IMR-90 (cell line): ENCODE data around the gene CCNJL. TPM values are rescaled to one million over a fixed set of nuclear protein-coding genes. Genes with fewer than 3 reads are reported as not detected.

Experiments
- ATAC-seq: fragments of 200-7000 bp; cut with Tn5 transposase; 2 replicates; pipeline ENCODE4 v1.9.1; 2020; ENCODE audit warnings: low read depth, mild to moderate bottlenecking, moderate library complexity
- BruUV-seq: library from RNA; stranded (reverse); fragments of 400-500 nt; replicated peaks from 2 replicates; lab custom pipeline; 2021; lab: Mats Ljungman, UMichigan
- CTCF ChIA-PET: fragments of 300-600 bp; formaldehyde crosslinking; extraction: SDS; loops from one replicate; lab custom pipeline; 2021; ENCODE audit warnings: antibody characterized with exemption; lab: Yijun Ruan, JAX
- POLR2A ChIA-PET: fragments of 300-600 bp; sonication (Branson Sonifier 250); formaldehyde crosslinking; loops from one replicate; lab custom pipeline; 2022; ENCODE audit warnings: antibody characterized with exemption; ENCODE audit not compliant: unreplicated experiment; lab: Charles Lee
- DNase-seq: peaks from one replicate; pipeline ENCODE4 v3.0.0; 2013
- H2AFZ ChIP-seq: replicated peaks from 2 replicates; pipeline ENCODE3; 2013; ENCODE audit warnings: low read length, mild to moderate bottlenecking; ENCODE audit not compliant: poor library complexity
- H2AK5ac ChIP-seq: 2 replicates; pipeline ENCODE4 v1.6.1; 2013; ENCODE audit warnings: low read depth, low read length, inconsistent platforms
- H2AK9ac ChIP-seq: replicated peaks from 2 replicates; pipeline ENCODE3; 2013; ENCODE audit warnings: mild to moderate bottlenecking, low read depth, low read length, moderate library complexity; ENCODE audit not compliant: poor library complexity
- H2BK120ac ChIP-seq: 2 replicates; pipeline ENCODE4 v1.6.1; 2013; ENCODE audit warnings: low read depth, low read length, inconsistent platforms
- H2BK15ac ChIP-seq: 3 replicates; pipeline ENCODE4 v1.6.1; 2013; ENCODE audit warnings: low read depth, low read length, inconsistent platforms
- H2BK20ac ChIP-seq: 2 replicates; pipeline ENCODE4 v1.6.1; 2013; ENCODE audit warnings: low read depth, mild to moderate bottlenecking, inconsistent platforms, low read length, moderate library complexity
- H2BK5ac ChIP-seq: 2 replicates; pipeline ENCODE4 v1.6.1; 2013; ENCODE audit warnings: mild to moderate bottlenecking, low read depth, low read length, inconsistent platforms; ENCODE audit not compliant: poor library complexity, severe bottlenecking
- H3K14ac ChIP-seq: replicated peaks from 2 replicates; pipeline ENCODE4 v1.6.1; 2013; ENCODE audit warnings: low read depth, low read length, inconsistent platforms
- H3K18ac ChIP-seq: 2 replicates; pipeline ENCODE4 v1.6.1; 2013; ENCODE audit warnings: low read depth, low read length, control low read depth
- H3K23ac ChIP-seq: 2 replicates; pipeline ENCODE4 v1.6.1; 2013; ENCODE audit warnings: low read depth, low read length, inconsistent platforms
- H3K27ac ChIP-seq: 2 replicates; pipeline ENCODE4 v1.5.1; 2013; ENCODE audit warnings: mild to moderate bottlenecking, control low read depth, low read length; ENCODE audit not compliant: insufficient read depth
- H3K27me3 ChIP-seq: 2 replicates; pipeline ENCODE4 v1.6.1; 2013; ENCODE audit warnings: low read length; ENCODE audit not compliant: control insufficient read depth, insufficient read depth
- H3K36me3 ChIP-seq: 2 replicates; pipeline ENCODE4 v1.6.1; 2013; ENCODE audit warnings: low read length, mixed read lengths; ENCODE audit not compliant: control insufficient read depth, insufficient read depth
- H3K4ac ChIP-seq: 2 replicates; pipeline ENCODE4 v1.6.1; 2013; ENCODE audit warnings: low read depth, low read length, inconsistent platforms
- H3K4me1 ChIP-seq: 2 replicates; pipeline ENCODE4 v1.6.1; 2013; ENCODE audit warnings: low read length, mixed read lengths; ENCODE audit not compliant: control insufficient read depth, insufficient read depth
- H3K4me2 ChIP-seq: 2 replicates; pipeline ENCODE4 v1.6.1; 2013; ENCODE audit warnings: low read depth, mild to moderate bottlenecking, control low read depth, low read length, moderate library complexity
- H3K4me3 ChIP-seq: 2 replicates; pipeline ENCODE4 v1.5.1; 2013; ENCODE audit warnings: low read depth, mild to moderate bottlenecking, control low read depth, low read length, moderate library complexity; ENCODE audit not compliant: insufficient read depth
- H3K56ac ChIP-seq: 2 replicates; pipeline ENCODE4 v1.6.1; 2013; ENCODE audit warnings: low read length, inconsistent platforms; ENCODE audit not compliant: insufficient read depth; ENCODE audit errors: extremely low read depth
- H3K79me1 ChIP-seq, 2 experiments: 2 replicates each; pipeline ENCODE4 v1.6.1; 2013; ENCODE audit warnings: low read length in 2 of 2, inconsistent platforms in 1 of 2, low read depth in 1 of 2
- H3K9ac ChIP-seq: 2 replicates; pipeline ENCODE4 v1.6.1; 2013; ENCODE audit warnings: low read depth, low read length, control low read depth
- H3K9me1 ChIP-seq: 2 replicates; pipeline ENCODE4 v1.6.1; 2013; ENCODE audit warnings: low read length, inconsistent platforms; ENCODE audit not compliant: insufficient read depth
- H3K9me3 ChIP-seq: 2 replicates; pipeline ENCODE4 v1.6.1; 2013; ENCODE audit warnings: low read length; ENCODE audit not compliant: control insufficient read depth, insufficient read depth
- H4K20me1 ChIP-seq: 2 replicates; pipeline ENCODE4 v1.6.1; 2013; ENCODE audit warnings: low read length, inconsistent platforms; ENCODE audit not compliant: insufficient read depth
- H4K5ac ChIP-seq: 2 replicates; pipeline ENCODE4 v1.6.1; 2013; ENCODE audit warnings: mild to moderate bottlenecking, low read depth, low read length, control low read depth
- H4K8ac ChIP-seq, 2 experiments: 2 replicates each; pipeline ENCODE4 v1.6.1; 2013; ENCODE audit warnings: low read depth in 2 of 2, low read length in 2 of 2, control low read depth in 1 of 2, inconsistent platforms in 1 of 2
- H4K91ac ChIP-seq: 2 replicates; pipeline ENCODE4 v1.6.1; 2013; ENCODE audit warnings: low read depth, low read length, inconsistent platforms; ENCODE audit not compliant: insufficient read depth
- CEBPB ChIP-seq: IDR thresholded peaks from 2 replicates; pipeline ENCODE4 v1.6.1; 2012; ENCODE audit warnings: low read depth, low read length, improper control_type of control experiment
- CHD1 ChIP-seq: IDR thresholded peaks from 2 replicates; pipeline ENCODE4 v1.6.1; 2012; ENCODE audit warnings: low read depth, low read length, improper control_type of control experiment
- FOS ChIP-seq: fragments of 150-350 bp; IDR thresholded peaks from 2 replicates; pipeline ENCODE4 v1.6.1; 2016; ENCODE audit warnings: low read depth, low read length
- MAFK ChIP-seq: IDR thresholded peaks from 2 replicates; pipeline ENCODE4 v1.6.1; 2012; ENCODE audit warnings: low read depth, low read length, improper control_type of control experiment
- MAZ ChIP-seq: IDR thresholded peaks from 2 replicates; pipeline ENCODE4 v1.6.1; 2012; ENCODE audit warnings: low read depth, mild to moderate bottlenecking, low read length, improper control_type of control experiment, moderate library complexity, borderline replicate concordance
- RCOR1 ChIP-seq: IDR thresholded peaks from 2 replicates; pipeline ENCODE4 v1.6.1; 2012; ENCODE audit warnings: mild to moderate bottlenecking, low read length, improper control_type of control experiment; ENCODE audit not compliant: insufficient replicate concordance
- RFX5 ChIP-seq: IDR thresholded peaks from 2 replicates; pipeline ENCODE4 v1.8.0; 2012; ENCODE audit warnings: low read depth, mild to moderate bottlenecking, low read length, moderate library complexity
- SMC3 ChIP-seq: fragments of 150-350 bp; IDR thresholded peaks from 2 replicates; pipeline ENCODE4 v1.6.1; 2016; ENCODE audit warnings: low read depth, mild to moderate bottlenecking, antibody characterized with exemption, low read length, moderate library complexity
- WGBS, 2 experiments: methylation state at CpG; one replicate each; pipeline versions ENCODE4 v1.1.5 to v1.1.7; 2013; ENCODE audit warnings: missing lambda C conversion rate in 2 of 2; ENCODE audit not compliant: insufficient read length in 1 of 2; ENCODE audit errors: extremely low coverage in 2 of 2; 5-methylcytosine and 5-hydroxymethylcytosine counted together
- dilution Hi-C: fragments of 300-500 bp; cut with HindIII; formaldehyde crosslinking; loops from one replicate; pipeline ENCODE4 v1.14.3; 2018; ENCODE audit warnings: low sequenced_read_pairs; ENCODE audit not compliant: unreplicated experiment
- in situ Hi-C: fragments of 300-500 bp; cut with MboI; formaldehyde crosslinking; loops from 3 replicates; pipeline ENCODE4 v1.14.3; 2019; ENCODE audit warnings: low sequenced_read_pairs, inconsistent platforms, mixed read lengths
- intact Hi-C: fragments of 100-400 bp; cut with micrococcal nuclease; formaldehyde crosslinking; loops from 2 replicates; pipeline ENCODE4 v1.10.0; 2022
- polyA plus RNA-seq, 3 experiments: library from polyadenylated mRNA; depleted of rRNA; stranded (reverse); fragments of >200 nt; gene quantifications; 2 replicates each; pipeline ENCODE4 v1.2.3, GENCODE V29; 2012; ENCODE audit warnings: low replicate concordance in 1 of 3
- total RNA-seq: library from RNA; depleted of rRNA; stranded (reverse); fragments of >200 nt; gene quantifications from 2 replicates; pipeline ENCODE4 v1.2.3, GENCODE V29; 2012
- TF ChIP-seq, protein P1 (sequence below): fragments of 150-350 bp; IDR thresholded peaks from 2 replicates; pipeline ENCODE4 v1.6.1; 2016; ENCODE audit warnings: low read depth, mild to moderate bottlenecking, low read length, moderate library complexity, borderline replicate concordance
- TF ChIP-seq, protein P2 (sequence below): conservative IDR thresholded peaks from 2 replicates; pipeline ENCODE4 v1.5.1; 2012; ENCODE audit warnings: mild to moderate bottlenecking, low read depth, low read length, improper control_type of control experiment

CCNJL gene
- total and polyA plus RNA-seq, 2 of the 4 experiments (the other 2 are of a cell fraction): 2.0 to 3.8 TPM

DNA sequence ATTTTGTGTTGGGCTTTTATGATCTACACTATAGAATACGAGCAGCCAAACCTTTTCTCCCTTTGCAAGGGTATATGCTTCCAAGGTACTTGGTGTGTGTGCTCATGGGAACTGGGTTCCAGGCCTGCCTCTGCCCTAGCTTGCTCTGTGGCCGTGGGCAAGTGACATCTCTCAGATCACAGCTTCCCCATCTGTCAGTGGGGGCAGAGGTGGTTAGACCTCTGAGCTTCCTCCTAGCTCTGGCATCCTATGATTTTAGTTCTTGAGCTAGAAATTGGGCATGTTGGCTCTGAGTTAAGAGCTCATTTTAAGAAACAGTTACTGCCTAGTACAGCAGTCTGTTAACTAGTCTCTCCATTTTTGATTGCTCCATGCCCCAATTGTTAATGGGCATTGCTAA, 12.5 kb upstream of the CCNJL start:
- ATAC-seq (no peak), DNase-seq (no peak)
- BruUV-seq: no TSS peak
- Histone ChIP-seq H3K79me1 (no peaks in the 10 kb centered on the region), H2BK15ac (no peak overlapping the region), H3K9ac (no peak overlapping the region), H3K18ac (no peak overlapping the region), H3K4me1 (no peaks in the 10 kb centered on the region), H2BK20ac (no peak overlapping the region), H4K8ac (no peak overlapping the region), H3K23ac (no peak overlapping the region), H3K56ac (no peak overlapping the region), H3K36me3 (no peaks in the 10 kb centered on the region), H3K4ac (no peak overlapping the region), H3K4me3 (no peak overlapping the region), H2BK120ac (no peak overlapping the region), H3K27ac (no peak overlapping the region), H4K20me1 (no peaks in the 10 kb centered on the region), H3K4me2 (no peak overlapping the region), H3K9me1 (no peaks in the 10 kb centered on the region), H3K14ac (no peak overlapping the region), H2AK5ac (no peak overlapping the region), H3K9me3 (no peaks in the 10 kb centered on the region), H2AK9ac (no peak overlapping the region), H2BK5ac (no peak overlapping the region), H2AFZ (no peak overlapping the region), H3K27me3 (peaks cover 26% of the 10 kb centered on the region), H4K91ac (no peak overlapping the region), H4K5ac (no peak overlapping the region)
- dilution Hi-C loops: no loop called here
- WGBS, 2 experiments: no CpG with 5 or more reads among the region's 2 CpGs
- in situ Hi-C loops: loop anchor here (25.0 kb wide), 1 partner anchor 888 kb away; no protein-coding TSS in a partner anchor
- TF ChIP-seq CEBPB (no peak), MAFK (no peak), RCOR1 (no peak), MAZ (no peak), CHD1 (no peak), RFX5 (no peak), FOS (no peak), SMC3 (no peak)
- TF ChIP-seq, protein P1, sequence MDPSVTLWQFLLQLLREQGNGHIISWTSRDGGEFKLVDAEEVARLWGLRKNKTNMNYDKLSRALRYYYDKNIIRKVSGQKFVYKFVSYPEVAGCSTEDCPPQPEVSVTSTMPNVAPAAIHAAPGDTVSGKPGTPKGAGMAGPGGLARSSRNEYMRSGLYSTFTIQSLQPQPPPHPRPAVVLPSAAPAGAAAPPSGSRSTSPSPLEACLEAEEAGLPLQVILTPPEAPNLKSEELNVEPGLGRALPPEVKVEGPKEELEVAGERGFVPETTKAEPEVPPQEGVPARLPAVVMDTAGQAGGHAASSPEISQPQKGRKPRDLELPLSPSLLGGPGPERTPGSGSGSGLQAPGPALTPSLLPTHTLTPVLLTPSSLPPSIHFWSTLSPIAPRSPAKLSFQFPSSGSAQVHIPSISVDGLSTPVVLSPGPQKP: no peak
- TF ChIP-seq, protein P2, sequence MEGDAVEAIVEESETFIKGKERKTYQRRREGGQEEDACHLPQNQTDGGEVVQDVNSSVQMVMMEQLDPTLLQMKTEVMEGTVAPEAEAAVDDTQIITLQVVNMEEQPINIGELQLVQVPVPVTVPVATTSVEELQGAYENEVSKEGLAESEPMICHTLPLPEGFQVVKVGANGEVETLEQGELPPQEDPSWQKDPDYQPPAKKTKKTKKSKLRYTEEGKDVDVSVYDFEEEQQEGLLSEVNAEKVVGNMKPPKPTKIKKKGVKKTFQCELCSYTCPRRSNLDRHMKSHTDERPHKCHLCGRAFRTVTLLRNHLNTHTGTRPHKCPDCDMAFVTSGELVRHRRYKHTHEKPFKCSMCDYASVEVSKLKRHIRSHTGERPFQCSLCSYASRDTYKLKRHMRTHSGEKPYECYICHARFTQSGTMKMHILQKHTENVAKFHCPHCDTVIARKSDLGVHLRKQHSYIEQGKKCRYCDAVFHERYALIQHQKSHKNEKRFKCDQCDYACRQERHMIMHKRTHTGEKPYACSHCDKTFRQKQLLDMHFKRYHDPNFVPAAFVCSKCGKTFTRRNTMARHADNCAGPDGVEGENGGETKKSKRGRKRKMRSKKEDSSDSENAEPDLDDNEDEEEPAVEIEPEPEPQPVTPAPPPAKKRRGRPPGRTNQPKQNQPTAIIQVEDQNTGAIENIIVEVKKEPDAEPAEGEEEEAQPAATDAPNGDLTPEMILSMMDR: no peak
- ChIA-PET POLR2A (no interaction called here), CTCF (no interaction called here)
- intact Hi-C loops: no loop called here
